ENCODE results near the gene TEX38. TPM values are rescaled to one million over a fixed set of nuclear protein-coding genes. Genes with fewer than 3 reads are reported as not detected.

Gene TEX38
- total and polyA plus RNA-seq, 2 of the 13 experiments (the other 11 are each of a cell fraction or from before 2014, with no cell fraction given), result 0.18 TPM; not detected in 1

- H3K9ac ChIP-seq (ENCODE audit: insufficient read depth, low read depth, low read length), result no peak overlapping the region
- ChIA-PET POLR2A (no interaction called here), CTCF (ENCODE audit: low intra/inter-chr PET ratio, low total read pairs) (no interaction called here)
- H3K9me3 ChIP-seq (ENCODE audit: low read length), result no peaks in the 10 kb centered on the region
- H3K36me3 ChIP-seq (replicated peaks in 1 of 2; ENCODE audit: control insufficient read depth in 1 of 2, insufficient read depth in 2 of 2, low read length in 2 of 2), result peaks cover 13 to 90% of the 10 kb centered on the region in 2 experiments
- H3K27ac ChIP-seq (ENCODE audit: extremely low read length, insufficient read depth, low read length), result no peak overlapping the region
- in situ Hi-C loops (cut with HindIII; ENCODE audit: extremely low pct_ligation_motif_present, low pct_unique_long_range_greater_than_20kb) (no loop called here), intact Hi-C loops (cut with micrococcal nuclease; ENCODE audit: unreplicated experiment) (no loop called here)
- FAIRE-seq (no peak), ATAC-seq (no peak), DNase-seq (ENCODE audit: low spot score) (no peak)
- no peak overlapping the region for H3K4me3 ChIP-seq (replicated peaks in 1 of 3; ENCODE audit: insufficient read depth in 1 of 3, low read depth in 2 of 3, low read length in 3 of 3)
- no peaks in the 10 kb centered on the region for H3K27me3 ChIP-seq (ENCODE audit: control insufficient read depth in 1 of 2, insufficient read depth in 2 of 2, low read length in 2 of 2)
- no peaks in the 10 kb centered on the region for H3K79me2 ChIP-seq (ENCODE audit: insufficient read depth, low read length)
- BruUV-seq (replicated peaks), result no TSS peak
- H4K20me1 ChIP-seq (ENCODE audit: insufficient read depth, low read length), result no peaks in the 10 kb centered on the region
- H3K4me2 ChIP-seq (ENCODE audit: low read depth, low read length), result no peak overlapping the region
- WGBS (ENCODE audit: low lambda C conversion rate), result 98% methylated on average over 9 of the region's 9 CpGs
- TF ChIP-seq EZH2 (conservative IDR thresholded peaks at IDR 0.05; ENCODE audit: low read depth, low read length) (no peak), CENPX (CRISPR knock-in tag; IDR thresholded peaks at IDR 0.05) (no peak), MTA1 (CRISPR knock-in tag; IDR thresholded peaks at IDR 0.05; ENCODE audit: borderline replicate concordance) (no peak), FOXP4 (CRISPR knock-in tag; IDR thresholded peaks at IDR 0.05) (no peak), HOXA7 (CRISPR knock-in tag; IDR thresholded peaks at IDR 0.05) (no peak), NONO (IDR thresholded peaks at IDR 0.05) (no peak), NONO (CRISPR knock-in tag; conservative IDR thresholded peaks at IDR 0.05) (no peak), SRSF1 (optimal IDR thresholded peaks at IDR 0.05; ENCODE audit: low read depth, low read length) (no peak), ZNF414 (CRISPR knock-in tag; IDR thresholded peaks at IDR 0.05) (no peak), ZNF430 (CRISPR knock-in tag; IDR thresholded peaks at IDR 0.05) (no peak), ZNF878 (CRISPR knock-in tag; IDR thresholded peaks at IDR 0.05) (no peak), TRAFD1 (CRISPR knock-in tag; IDR thresholded peaks at IDR 0.05; ENCODE audit: borderline replicate concordance) (no peak), RAD51 (IDR thresholded peaks at IDR 0.05; ENCODE audit: borderline replicate concordance) (no peak), NFRKB (IDR thresholded peaks at IDR 0.05) (no peak), RCOR2 (CRISPR knock-in tag; IDR thresholded peaks at IDR 0.05) (no peak), TEAD3 (CRISPR knock-in tag; optimal IDR thresholded peaks at IDR 0.05; ENCODE audit: borderline replicate concordance) (no peak), MAF1 (CRISPR knock-in tag; IDR thresholded peaks at IDR 0.05; ENCODE audit: borderline replicate concordance) (no peak)
- TF ChIP-seq, protein P1, sequence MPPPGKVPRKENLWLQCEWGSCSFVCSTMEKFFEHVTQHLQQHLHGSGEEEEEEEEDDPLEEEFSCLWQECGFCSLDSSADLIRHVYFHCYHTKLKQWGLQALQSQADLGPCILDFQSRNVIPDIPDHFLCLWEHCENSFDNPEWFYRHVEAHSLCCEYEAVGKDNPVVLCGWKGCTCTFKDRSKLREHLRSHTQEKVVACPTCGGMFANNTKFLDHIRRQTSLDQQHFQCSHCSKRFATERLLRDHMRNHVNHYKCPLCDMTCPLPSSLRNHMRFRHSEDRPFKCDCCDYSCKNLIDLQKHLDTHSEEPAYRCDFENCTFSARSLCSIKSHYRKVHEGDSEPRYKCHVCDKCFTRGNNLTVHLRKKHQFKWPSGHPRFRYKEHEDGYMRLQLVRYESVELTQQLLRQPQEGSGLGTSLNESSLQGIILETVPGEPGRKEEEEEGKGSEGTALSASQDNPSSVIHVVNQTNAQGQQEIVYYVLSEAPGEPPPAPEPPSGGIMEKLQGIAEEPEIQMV (CRISPR knock-in tag; IDR thresholded peaks at IDR 0.05; ENCODE audit: low read depth), result no peak
- TF ChIP-seq, protein P2, sequence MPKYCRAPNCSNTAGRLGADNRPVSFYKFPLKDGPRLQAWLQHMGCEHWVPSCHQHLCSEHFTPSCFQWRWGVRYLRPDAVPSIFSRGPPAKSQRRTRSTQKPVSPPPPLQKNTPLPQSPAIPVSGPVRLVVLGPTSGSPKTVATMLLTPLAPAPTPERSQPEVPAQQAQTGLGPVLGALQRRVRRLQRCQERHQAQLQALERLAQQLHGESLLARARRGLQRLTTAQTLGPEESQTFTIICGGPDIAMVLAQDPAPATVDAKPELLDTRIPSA (CRISPR knock-in tag; IDR thresholded peaks at IDR 0.05; ENCODE audit: borderline replicate concordance), result no peak
- 0 out of 2 replicates have a peak, but pooled peaks cover 7% of the 10 kb centered on the region for H3K4me1 ChIP-seq (ENCODE audit: insufficient read depth, low read length)
- H2AFZ ChIP-seq (ENCODE audit: low read length), result no peak overlapping the region
Measured at GRCh38 chr1:46687921-46688509, 16.4 kb downstream of the TEX38 start.
